ENCODE measurements around the gene ZNF574.
"Not testable (repeated sequence)": the region's sequence is repeated elsewhere in the genome, so short reads cannot be mapped to it uniquely, and the experiment has no call there.

ZNF574 gene

DNA sequence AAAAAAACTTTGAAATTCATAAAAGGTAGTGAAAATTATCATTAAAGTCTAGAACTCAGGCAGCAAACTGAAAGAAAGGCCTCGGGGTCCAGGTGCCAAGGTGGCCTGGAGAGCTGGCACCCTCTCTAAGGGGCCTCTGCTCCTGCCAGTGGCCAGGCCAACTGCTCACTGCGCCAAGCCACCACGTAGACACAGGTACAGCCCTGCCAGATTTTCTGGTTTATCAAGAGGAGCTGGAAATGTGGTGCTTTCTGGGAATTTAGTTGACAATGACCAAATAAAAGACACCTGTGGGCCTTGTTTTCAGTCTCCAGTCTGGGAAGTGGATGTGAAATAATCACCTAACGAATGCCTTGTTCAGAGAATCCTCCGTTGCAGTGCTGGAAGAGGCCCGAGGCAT is 22.8 kb downstream of the ZNF574 start:
- no peak for DNase-seq

DNA sequence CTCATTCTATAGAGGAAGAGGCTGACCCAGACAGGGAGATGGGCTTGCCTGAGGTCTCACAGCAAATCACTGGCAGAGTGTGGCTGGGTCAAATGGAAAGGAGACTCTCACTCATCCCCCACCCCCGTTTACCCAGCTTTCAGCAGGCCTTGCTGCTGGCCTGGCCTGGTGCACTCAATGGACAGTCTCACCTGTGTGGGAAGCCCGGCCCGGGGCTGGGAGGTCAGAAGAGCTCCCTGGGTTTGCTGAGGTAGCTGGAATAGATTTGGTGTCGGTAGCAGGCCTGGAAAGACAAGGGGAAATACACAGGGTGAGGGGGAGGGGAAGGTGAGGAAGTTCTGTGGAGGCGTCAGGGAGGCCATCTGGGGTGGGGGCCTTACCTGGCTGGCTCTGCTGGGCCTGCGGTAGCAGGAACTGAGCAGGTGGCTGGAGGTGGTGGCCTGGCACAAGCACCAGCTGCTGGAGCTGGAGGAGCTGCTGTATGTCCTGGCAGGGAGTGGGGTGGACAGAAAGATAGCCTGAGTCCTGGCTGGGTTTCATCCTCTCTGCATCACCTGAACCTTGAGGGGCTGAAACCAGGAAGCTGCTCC is 23.5 kb downstream of the ZNF574 start:
- DNase-seq: no peak

DNA sequence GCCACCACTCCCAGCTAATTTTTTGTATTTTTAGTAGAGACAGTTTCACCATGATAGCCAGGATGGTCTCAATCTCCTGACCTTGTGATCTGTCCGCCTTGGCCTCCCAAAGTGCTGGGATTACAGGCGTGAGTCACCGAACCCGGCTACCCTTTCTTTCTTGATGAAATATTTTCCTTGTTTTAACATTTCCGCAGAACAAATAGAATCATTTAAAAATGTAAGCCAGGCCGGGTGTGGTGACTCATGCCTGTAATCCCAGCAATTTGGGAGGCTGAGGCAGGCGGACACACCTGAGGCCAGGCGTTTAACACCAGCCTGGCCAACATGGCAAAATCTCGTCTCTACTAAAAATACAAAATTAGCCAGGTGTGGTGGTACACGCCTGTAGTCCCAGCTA is 24.3 kb downstream of the ZNF574 start:
- DNase-seq: not testable (repeated sequence)

DNA sequence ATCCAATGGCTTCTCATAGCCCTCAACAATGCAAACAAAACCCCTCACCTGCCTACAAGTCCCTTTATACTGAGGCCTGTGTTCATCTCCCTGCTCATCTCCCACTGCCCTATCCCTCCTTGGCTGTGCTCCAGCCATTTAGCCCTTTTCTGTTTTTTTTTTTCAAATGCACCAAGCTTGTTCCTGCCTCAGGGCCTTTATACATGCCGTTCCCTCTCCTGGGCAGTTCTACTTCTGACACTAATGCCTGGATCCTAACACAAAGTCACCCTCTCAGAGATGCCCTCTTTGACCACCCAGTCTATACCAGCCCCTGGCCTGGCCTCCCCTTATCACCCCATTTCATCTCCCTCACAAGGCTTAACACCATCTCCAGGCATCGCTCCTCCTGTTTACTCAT is 26.9 kb downstream of the ZNF574 start:
- no peak for DNase-seq

DNA sequence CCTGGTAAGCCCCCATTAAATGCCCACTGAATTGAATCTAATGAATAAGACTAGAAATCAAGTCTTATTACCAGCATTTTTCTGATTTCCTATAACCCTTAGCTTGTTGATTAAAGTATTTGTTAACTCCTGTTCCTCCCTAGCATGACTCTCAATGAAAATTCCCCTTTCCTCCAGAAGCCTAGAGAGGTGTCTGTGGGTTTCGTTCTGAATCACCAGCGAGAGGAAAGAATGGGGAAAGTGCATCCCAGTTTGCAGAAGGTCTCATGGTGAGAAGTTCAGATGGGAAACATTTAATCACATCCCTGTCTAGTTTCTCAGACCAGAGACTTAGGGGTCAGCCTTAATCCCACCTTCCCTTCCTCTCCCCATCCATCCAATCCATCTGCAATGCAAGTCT is 29.4 kb downstream of the ZNF574 start:
- no peak for DNase-seq

DNA sequence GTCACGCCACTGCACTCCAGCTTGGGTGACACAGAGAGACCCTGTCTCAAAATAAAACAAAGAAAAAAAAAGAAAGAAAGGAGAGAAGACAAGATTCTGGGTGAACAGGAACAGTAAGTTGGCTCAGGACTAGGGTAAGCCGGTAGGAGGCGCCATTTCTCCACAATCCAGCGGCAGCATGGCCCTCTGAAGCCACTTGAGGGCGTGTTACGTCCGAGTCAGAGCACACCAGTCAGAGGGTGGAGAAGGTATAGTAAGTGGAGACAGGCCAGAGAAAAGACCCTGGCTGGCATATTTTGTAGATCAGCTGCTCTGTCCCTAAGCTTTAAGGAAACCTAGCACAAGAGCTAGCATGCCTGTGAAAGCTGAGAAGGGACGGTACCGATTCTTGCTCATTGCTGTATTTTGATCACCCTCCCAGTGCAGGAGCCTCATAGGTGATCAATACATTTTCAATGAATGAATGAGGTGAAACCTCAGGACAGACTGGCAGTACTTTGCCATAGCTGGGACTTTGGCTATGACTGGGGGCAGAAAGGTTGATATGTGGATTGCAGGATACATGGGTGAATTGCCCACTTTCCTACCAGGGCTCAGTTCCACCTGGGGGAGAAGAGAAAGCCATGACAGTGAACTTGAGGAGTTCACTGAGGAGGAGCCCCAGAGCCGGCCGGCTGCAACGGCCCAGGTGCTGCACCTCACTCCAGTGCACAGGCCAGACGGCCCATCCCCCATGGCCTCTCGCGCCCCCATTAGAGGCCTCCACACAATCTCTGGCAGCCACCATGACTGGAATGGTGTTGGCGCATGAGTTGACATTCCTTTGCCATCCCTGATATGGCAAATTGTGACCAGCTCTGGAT is 32.8 kb downstream of the ZNF574 start:
- DNase-seq: peak in 44 of 56 donors; percentile 2 to 76 (median 24)

DNA sequence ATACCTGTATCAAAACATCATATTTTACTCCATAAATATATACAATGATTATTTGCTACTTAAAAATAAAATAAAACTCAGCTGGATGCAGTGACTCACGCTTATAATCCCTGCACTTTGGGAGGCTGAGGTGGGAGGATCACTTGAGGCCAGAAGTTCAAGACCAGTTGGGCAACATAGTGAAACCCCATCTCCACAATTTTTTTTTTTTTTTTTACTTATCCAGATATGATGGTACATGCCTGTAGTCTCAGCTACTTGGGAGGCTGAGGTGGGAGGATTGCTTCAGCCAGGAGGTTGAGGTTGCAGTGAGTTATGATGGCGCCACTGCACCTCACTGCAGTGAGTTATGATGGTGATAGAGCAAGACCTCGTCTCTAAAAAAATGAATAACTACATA is 33.9 kb downstream of the ZNF574 start:
- DNase-seq: no peak

DNA sequence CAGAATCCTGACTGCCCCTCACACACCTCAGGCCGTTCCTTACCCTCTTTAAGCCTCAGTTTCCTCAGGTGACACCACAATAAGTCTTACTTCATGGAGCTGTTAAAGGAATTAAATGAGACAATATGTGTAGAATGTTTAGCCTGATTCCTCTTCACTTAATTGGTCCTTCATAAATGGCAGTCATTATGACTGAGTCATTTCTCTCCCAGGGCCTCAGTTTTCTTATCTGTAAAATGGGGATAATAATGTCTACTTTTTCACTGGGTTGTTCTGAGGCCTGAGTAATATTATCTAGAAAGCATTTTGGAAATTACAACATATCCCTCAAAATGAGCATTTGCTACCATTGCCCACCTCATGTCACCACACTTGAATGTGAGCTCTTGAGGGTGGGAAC is 34.7 kb downstream of the ZNF574 start:
- DNase-seq: no peak

DNA sequence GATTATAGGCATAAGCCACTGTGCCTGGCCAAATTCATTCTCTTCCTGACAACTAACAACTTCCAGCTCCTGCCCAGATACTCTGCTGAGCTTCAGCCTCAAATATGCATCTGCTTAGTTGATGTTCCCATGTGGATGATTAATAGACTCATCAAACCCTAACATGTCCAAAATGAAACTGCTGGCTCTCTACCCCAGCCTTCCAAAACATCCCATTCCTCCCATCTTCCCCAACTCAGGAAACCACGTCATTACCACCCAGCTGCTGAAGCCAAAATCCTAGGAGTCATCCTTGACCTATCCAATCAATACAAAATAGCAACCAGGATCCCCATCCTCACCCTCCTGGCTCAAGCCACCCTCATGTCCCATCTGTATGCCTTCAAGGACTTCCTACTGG is 35.4 kb downstream of the ZNF574 start:
- no peak for DNase-seq

DNA sequence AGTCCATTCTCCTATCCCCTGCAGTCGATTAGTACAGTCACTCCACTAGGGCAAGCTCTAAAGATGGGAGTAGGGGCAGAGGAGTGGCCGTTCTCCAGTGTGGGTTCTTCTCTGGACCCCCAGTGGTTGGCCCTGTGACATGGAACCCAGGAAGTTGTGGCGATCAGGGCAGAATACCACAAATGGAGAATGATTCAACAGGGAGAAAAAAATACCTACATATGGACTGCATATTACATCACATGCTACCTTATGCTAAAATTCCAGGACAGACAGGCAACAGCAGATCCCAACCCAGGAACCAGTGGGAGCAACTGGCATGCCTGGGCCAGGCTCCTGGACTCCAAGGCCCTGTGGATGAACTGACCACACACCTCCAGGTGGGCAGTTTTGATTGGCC is 35.8 kb downstream of the ZNF574 start:
- no peak for DNase-seq

DNA sequence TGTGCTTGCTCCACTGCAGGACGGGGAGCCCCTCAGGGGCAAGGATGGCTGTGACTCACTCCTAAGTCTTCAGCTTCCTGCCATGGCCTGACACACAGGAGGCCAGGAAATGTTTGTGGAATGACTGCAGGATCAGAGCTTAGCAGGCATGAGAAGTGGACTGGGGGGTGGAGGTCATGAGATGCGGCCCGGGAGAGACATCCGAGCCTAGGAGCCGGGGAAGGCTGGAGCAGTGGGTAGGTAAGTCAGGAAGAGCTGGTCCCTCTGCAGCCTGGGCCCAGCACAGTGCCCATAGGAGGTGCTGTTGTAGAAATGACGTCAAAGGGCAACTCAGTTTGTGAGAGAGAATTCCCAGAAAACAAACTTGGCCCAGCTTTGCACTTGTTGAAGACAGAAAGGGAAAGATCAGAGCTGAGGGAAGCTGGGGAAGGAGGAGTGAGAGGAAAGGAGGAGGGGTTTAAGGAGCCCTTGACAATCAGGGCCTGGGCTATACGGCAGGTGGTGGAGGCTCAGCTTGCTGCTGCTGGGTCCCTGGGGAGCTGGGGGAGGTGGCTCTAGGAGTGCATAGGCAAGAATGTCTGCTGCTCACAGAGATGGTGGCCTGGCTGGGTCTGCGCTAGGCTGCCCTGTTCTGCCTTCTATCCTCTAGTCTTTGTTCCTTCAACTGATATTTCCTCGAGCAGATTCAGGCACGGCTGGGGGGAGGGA is 37.8 kb downstream of the ZNF574 start:
- no peak for DNase-seq

DNA sequence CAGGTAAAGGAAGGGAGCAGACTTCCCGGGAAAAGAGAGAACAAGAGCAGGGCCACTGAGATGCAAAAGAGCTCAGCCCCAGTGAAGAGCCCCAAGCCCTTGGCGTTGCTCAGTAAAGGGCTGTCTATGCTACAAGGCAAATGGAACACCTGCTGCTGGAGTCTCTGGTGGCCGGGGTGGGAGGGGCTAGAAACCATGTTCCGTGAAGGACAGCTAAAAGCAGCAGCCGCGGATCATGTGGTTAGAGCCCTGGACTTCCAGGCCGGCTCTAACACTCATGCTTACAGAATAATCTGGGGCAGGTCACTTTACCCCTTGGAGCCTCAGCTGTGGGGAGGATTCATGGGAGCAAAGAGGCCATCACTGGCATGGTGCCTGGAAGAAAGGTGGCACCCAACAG is 38.4 kb downstream of the ZNF574 start:
- no peak for DNase-seq

DNA sequence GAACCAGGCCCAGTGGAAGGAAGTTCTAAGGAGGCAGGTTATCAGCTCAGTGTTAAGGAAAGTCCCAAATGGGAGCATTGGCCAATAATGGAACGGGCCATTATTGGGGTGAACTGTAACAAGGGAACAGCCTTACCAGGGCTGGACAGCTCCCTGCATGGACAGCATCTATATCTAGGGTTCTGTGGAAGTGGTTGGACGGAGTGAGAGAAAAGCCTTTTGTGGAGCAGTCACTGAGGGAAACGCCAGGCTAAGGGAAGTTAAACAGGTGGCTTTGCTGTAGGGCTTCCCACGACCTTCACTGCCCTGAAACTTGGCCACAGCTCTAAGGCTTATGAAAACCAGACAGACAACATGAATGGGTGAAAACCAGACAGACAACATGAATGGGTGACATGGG is 39.3 kb downstream of the ZNF574 start:
- no peak for DNase-seq

DNA sequence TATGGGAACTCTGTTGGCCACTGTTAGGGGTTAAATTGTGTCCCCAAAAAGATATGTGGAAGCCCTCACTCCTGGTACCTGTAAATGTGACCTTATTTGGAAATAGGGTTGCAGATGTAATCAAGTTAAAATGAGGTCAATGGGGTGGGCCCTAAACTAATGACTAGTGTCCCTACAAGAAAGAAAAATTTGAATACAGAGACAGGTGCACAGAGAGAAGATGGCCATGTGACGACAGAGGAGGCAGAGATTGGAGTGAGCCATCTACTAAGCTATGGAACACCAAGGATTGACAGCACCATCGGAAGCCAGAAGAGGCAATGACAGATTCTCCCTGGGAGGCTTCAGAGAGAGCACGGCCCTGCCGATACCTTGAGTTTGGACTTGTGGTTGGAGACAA is 39.7 kb downstream of the ZNF574 start:
- no peak for DNase-seq

DNA sequence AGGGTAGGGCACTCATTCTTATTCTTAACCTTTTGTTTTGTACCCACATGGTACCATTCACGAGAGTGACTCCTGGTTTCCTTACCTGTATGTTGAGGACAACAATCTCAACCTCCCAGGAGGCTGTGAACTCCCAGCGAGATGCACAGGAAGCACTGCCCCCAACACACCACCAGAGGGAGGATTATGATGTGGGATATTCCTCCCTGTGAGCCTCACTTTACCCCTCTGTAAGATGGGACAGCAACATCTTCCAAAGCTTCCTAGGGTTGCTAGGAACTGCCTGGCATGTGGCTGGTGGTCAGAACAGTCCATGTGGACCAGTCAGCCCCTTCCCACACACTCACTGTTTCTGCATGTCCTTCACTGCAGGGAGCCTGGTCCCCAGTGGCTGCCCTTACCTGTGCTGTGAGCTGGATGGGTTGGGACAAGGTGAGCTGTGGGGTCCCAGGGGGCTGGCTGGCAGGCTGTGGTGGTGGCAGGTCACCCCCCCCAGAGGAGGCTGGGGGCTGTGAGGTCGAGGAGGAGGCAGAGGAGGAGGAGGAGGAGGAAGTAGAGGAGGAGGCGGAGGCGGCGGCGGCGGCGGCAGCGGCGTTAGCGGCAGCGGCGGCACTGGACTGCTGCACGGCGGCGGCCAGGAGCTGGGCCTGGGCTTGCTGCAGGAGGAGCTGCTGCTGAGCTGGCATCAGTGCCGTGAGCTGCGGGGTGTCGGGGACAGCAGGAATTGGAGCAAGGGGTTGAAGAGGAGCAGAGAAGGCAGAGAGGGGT is 40.5 kb downstream of the ZNF574 start:
- DNase-seq: no peak

DNA sequence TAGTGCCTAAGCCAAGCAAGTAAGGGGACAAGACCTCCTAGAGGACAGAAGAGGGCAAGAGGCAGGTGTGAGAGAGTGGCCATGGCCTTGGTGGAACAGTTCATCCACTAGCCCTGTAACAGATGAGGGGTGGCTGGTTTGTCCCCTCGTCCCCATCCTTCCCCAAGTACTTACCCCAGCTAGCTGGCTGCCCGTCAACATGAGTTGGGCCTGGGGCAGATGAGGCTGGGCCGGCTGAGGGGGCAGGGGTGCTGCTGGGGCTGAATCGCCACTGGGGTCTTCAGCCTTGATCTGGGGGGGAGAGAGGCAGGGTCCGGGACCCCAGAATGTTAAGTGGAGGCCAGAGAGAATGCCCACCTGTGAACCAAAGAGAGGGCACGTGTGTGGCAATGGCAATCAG is 41.1 kb downstream of the ZNF574 start:
- no peak for DNase-seq

DNA sequence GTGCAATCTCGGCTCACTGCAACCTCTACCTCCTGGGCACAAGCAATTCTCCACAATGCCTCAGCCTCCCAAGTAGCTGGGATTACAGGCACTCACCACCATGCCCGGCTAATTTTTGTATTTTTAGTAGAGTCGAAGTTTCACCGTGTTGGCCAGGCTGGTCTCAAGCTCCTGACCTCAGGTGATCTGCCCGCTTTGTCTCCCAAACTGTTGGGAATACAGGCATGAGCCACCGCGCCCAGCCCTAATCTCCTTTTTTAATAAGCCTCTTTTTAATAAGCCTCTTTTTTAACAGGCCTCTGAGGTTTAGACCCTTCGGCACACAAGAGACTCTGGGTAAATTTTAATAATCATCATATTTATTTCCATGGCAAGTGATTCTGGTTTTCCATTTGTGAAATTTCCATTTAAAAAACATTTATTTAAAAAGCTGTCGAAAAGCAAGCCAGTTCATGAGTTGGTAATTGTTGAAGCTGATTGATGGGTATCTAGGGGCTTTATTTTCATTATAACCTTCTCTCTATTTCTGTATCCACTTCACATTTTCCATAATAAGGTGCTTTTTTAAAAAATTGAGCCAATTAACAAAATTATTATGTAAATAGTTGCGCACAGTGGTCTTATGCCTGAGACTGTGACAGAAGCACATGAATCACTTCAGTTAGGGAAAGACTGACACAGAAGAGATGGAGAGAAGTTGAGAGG is 44.5 kb downstream of the ZNF574 start:
- no peak for DNase-seq

DNA sequence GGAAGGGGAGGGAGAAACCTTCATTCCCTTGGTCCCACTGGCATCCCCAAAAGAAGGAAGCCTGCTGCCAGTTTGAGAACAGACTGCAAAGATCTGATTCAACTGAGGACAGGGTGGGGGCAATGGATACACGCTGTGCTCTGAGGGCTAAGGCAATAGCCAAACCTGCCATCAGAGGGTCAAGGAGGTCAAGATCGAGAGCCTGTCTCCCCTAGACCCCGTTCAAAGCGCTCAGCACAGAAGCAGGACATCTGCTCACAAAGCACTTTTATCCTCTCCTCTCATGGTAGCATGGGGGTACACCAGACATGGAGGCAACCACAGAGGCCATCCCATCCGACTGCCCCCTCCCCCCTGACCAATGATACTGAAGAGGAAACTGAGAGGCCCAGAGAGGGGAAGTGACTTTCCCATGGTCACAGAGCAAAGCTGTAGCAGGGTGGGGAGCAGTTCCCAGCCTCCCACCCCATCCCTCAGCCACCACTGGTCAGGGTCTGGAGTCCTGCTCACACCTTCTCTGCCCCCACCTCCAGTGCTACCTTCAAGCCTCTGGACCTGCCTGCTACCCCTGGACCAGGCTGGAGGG is 45.2 kb downstream of the ZNF574 start:
- DNase-seq: no peak

DNA sequence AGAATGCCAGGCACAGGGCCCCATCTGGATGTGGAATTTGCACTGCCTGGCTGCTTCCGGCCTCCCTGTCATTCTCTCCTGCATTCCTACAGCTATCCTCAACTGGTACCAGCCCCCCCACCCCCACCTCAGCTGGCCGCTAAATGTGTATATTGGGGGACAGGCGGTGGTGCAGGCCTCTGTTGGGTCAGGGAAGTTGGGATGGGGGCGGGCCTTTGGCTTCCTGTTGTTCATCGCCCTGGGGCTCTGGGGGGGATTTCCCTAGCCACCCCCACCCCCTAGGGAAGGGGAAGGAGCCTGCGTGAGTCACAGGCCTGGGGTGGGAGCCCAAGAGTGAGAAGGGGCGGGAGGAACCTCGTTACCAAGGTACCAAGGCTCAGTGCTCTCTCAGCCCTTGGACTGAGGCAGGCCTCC is 45.7 kb downstream of the ZNF574 start:
- DNase-seq: peak in 27 of 56 donors; percentile 2 to 52 (median 18)

DNA sequence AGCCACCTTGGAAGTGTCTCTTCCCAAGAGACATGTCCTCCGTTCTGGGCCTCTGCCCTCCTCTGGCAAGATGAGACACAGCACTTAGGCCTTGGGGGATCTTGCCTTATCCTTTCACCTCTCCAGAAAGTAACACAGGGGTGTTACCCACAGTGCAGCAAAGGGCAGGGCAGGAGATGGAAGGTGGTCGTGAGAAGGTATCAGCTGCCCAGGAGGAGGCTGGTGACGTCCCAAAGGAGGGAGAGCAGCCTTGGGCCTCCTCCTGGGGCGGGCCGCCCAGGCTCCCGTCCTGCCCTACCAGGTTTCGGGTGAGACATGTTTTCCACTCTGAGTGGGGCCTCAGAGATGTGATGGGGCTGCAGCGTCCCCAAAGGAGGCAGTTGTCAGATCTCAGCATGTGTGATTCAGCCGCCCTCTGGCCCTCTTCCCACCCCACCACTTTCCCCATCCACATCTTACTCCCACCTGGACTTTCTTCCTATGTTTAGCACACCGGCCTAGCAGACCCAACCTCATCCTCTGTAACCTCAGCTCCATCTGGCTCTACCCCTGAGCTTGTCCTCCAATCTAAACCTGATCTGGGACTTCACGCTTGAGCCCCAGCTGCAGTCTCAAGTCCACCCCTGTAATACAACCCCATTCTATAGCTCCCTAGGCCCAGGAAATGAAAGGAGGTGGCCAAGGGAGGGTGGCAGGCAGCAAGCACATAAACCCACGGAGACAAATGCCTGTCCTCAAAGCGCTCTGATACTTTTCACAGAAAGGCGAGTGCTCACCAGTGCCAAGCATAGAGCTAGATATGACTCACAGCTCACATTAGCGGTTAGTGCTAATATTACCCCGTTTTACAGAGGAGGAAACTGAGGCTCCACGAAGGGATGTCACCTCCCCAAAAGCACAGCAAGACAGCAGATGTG is 47.0 kb downstream of the ZNF574 start:
- DNase-seq: no peak
